HepG2 (cell line): ENCODE results near the gene OAF. TPM values are rescaled to one million over a fixed set of nuclear protein-coding genes. Genes with fewer than 3 reads are reported as not detected.
A peak's percentile ranks its signal among the peaks of the same experiment; 100 is the strongest.

Source experiments
- ATAC-seq: fragments of 200-7000 bp; cut with Tn5 transposase; 3 replicates; pipeline ENCODE4 v1.9.1; 2020; ENCODE audit warnings: mild to moderate bottlenecking, moderate library complexity
- BruUV-seq: library from RNA; stranded (reverse); fragments of 400-500 nt; replicated peaks from 2 replicates; lab custom pipeline; 2021; lab: Mats Ljungman, UMichigan
- CTCF ChIA-PET: fragments of 300-600 bp; formaldehyde crosslinking; extraction: SDS; loops from one replicate; lab custom pipeline; 2021; ENCODE audit warnings: low total read pairs, inconsistent platforms, low intra/inter-chr PET ratio; lab: Yijun Ruan, JAX
- POLR2A ChIA-PET: fragments of 350-600 bp; sonication (Branson Sonifier 250); formaldehyde crosslinking; loops from one replicate; lab custom pipeline; 2020; ENCODE audit warnings: antibody characterized with exemption, inconsistent platforms; lab: Yijun Ruan, JAX
- DNase-seq: peaks from one replicate; pipeline ENCODE4 v3.0.0-alpha.2; 2015; ENCODE audit warnings: low spot score
- FAIRE-seq: peaks from 3 replicates; lab custom pipeline; 2011; peaks lifted over from hg19 to GRCh38; lab: Jason Lieb, UNC
- H2AFZ ChIP-seq: one replicate; pipeline ENCODE4 v1.6.1; 2011; ENCODE audit warnings: low read length, inconsistent platforms
- H3K27ac ChIP-seq: fragments of 300-600 bp; 3 replicates; pipeline ENCODE4 v1.8.0; 2011; ENCODE audit warnings: mixed run types, mild to moderate bottlenecking, mixed read lengths, low read length, inconsistent platforms; ENCODE audit not compliant: insufficient read depth; ENCODE audit errors: extremely low read length
- H3K27me3 ChIP-seq, 2 experiments: fragments of 200-600 bp in 1 of 2; 2 replicates in 1 of 2; 3 replicates in 1 of 2; pipeline versions ENCODE4 v1.6.0 to v1.8.0; 2011; ENCODE audit warnings: low read length in 2 of 2, mild to moderate bottlenecking in 2 of 2, moderate library complexity in 2 of 2, inconsistent platforms in 1 of 2; ENCODE audit not compliant: insufficient read depth in 2 of 2, control insufficient read depth in 1 of 2
- H3K36me3 ChIP-seq, 2 experiments: fragments of 200-600 bp in 1 of 2; replicated peaks in 1 of 2; 2 replicates in 1 of 2; 3 replicates in 1 of 2; pipeline versions ENCODE4 v1.5.1 to v1.8.0; 2011; ENCODE audit warnings: low read length in 2 of 2, inconsistent platforms in 1 of 2; ENCODE audit not compliant: insufficient read depth in 2 of 2, control insufficient read depth in 1 of 2
- H3K4me1 ChIP-seq: 2 replicates; pipeline ENCODE4 v1.5.1; 2012; ENCODE audit warnings: low read length, inconsistent platforms; ENCODE audit not compliant: insufficient read depth
- H3K4me2 ChIP-seq: 2 replicates; pipeline ENCODE4 v1.6.0; 2011; ENCODE audit warnings: low read depth, low read length, inconsistent platforms
- H3K4me3 ChIP-seq, 3 experiments: fragments of 200-600 bp in 1 of 3; sonication (generic), shearing (Covaris generic) in 1 of 3; replicated peaks in 1 of 3; 2 replicates each; pipeline ENCODE4 v1.5.1; 2011 to 2016; ENCODE audit warnings: low read length in 3 of 3, inconsistent platforms in 2 of 3, low read depth in 2 of 3, mild to moderate bottlenecking in 2 of 3, control low read depth in 1 of 3, mixed read lengths in 1 of 3; ENCODE audit not compliant: insufficient read depth in 1 of 3
- H3K79me2 ChIP-seq: one replicate; pipeline ENCODE4 v1.6.1; 2011; ENCODE audit warnings: low read length, inconsistent platforms; ENCODE audit not compliant: insufficient read depth
- H3K9ac ChIP-seq: 2 replicates; pipeline ENCODE4 v1.6.0; 2011; ENCODE audit warnings: mild to moderate bottlenecking, low read depth, low read length, inconsistent platforms; ENCODE audit not compliant: insufficient read depth
- H3K9me3 ChIP-seq: 2 replicates; pipeline ENCODE4 v1.5.1; 2012; ENCODE audit warnings: mild to moderate bottlenecking, low read length
- H4K20me1 ChIP-seq: 2 replicates; pipeline ENCODE4 v1.6.0; 2011; ENCODE audit warnings: inconsistent platforms, mild to moderate bottlenecking, low read length, moderate library complexity; ENCODE audit not compliant: insufficient read depth
- CSRNP2 ChIP-seq: sonication (generic); formaldehyde crosslinking; conservative IDR thresholded peaks from 2 replicates; pipeline ENCODE4 v1.8.0; 2022; ENCODE audit warnings: low read depth, missing genetic modification reagents
- RBM22 ChIP-seq: fragments of 200-400 bp; formaldehyde crosslinking; optimal IDR thresholded peaks from 2 replicates; pipeline ENCODE3; 2017; ENCODE audit warnings: mild to moderate bottlenecking, low read length, moderate library complexity
- WGBS: methylation state at CpG from one replicate; pipeline ENCODE4 v1.1.6; 2017; ENCODE audit warnings: low lambda C conversion rate; 5-methylcytosine and 5-hydroxymethylcytosine counted together
- in situ Hi-C: cut with HindIII; loops from 2 replicates; pipeline ENCODE4 v1.10.0; 2017; ENCODE audit warnings: low pct_unique_long_range_greater_than_20kb; ENCODE audit not compliant: extremely low pct_ligation_motif_present
- intact Hi-C: fragments of 100-400 bp; cut with micrococcal nuclease; formaldehyde crosslinking; loops from one replicate; pipeline ENCODE4 v1.10.0; 2022; ENCODE audit not compliant: unreplicated experiment
- polyA plus RNA-seq, 8 experiments: library from polyadenylated mRNA; depleted of rRNA in 3 of 8; stranded (reverse) in 7 of 8; unstranded in 1 of 8; fragments of >200 nt; fragmentation: Illumina TruSeq in 4 of 8; extraction: Trizol in 4 of 8; gene quantifications; 2 replicates each; pipeline versions ENCODE4 v1.2.1 to v1.2.3, GENCODE V29; 2011 to 2016; ENCODE audit warnings: low read depth in 4 of 8, missing spikeins in 1 of 8, mixed read lengths in 1 of 8; ENCODE audit not compliant: insufficient read depth in 1 of 8
- total RNA-seq, 5 experiments: library from RNA; depleted of rRNA; stranded (reverse); fragments of >200 nt; fragmentation: Illumina TruSeq; extraction: Trizol; gene quantifications; 2 replicates each; pipeline ENCODE4 v1.2.3, GENCODE V29; 2016; ENCODE audit warnings: low read depth in 1 of 5

OAF gene
- total and polyA plus RNA-seq, 2 of the 13 experiments (the other 11 are each of a cell fraction or from before 2014, with no cell fraction given), result 63.7 to 94.6 TPM

DNA sequence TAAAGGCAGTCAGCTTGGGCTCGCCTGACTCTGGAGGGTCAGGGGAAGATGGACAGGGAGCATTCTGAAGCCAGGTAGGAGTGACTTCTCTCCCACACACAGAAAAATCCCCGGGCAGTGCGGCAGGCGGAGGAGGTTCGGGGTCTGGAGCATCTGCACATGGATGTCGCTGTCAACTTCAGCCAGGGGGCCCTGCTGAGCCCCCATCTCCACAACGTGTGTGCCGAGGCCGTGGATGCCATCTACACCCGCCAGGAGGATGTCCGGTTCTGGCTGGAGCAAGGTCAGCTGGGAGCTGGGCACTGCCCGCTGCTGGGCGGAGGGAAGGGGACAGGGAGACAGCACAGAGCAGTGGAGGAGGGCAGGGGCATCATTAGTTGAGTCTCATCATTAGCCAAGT is 15.9 kb downstream of the OAF start (continued):
- TF ChIP-seq RBM22, result peak; percentile 27

GRCh38 chr11:120227228-120227852 is 16.5 kb downstream of the OAF start:
- in situ Hi-C loops (loop anchor here (5.0 kb wide), 1 partner anchor 55 kb away; no protein-coding TSS in a partner anchor), intact Hi-C loops (no loop called here)
- TF ChIP-seq CSRNP2 (CRISPR knock-in tag) (no peak), RBM22 (peak; percentile 9)
- Histone ChIP-seq H3K9ac (no peak overlapping the region), H3K27me3 (peaks cover 0 to 9% of the 10 kb centered on the region in 2 experiments; a peak in 3 of 5 replicates), H3K4me2 (no peak overlapping the region), H4K20me1 (peaks cover 4% of the 10 kb centered on the region; the same call in 1 of the 2 replicates), H3K79me2 (no peaks in the 10 kb centered on the region), H3K27ac (no peak overlapping the region), H3K36me3 (peaks cover 10 to 20% of the 10 kb centered on the region in 2 experiments; a peak in 3 of 5 replicates), H3K4me3 (no peak overlapping the region), H3K4me1 (no peaks in the 10 kb centered on the region), H2AFZ (no peak overlapping the region), H3K9me3 (no peaks in the 10 kb centered on the region)
- POLR2A ChIA-PET, result interaction anchor here (1.3 kb wide), 1 partner anchor 42 kb away, joined by 5 read pairs; no protein-coding TSS in a partner anchor
- CTCF ChIA-PET, result interaction anchor here (2.3 kb wide), 1 partner anchor 55 kb away, joined by 8 read pairs; no protein-coding TSS in a partner anchor
- DNase-seq (no peak), FAIRE-seq (no peak), ATAC-seq (no peak)
- 100% methylated on average over 4 of the region's 5 CpGs for WGBS
- no TSS peak for BruUV-seq
